ENCODE results near the gene DDI2. TPM values are rescaled to one million over a fixed set of nuclear protein-coding genes. Genes with fewer than 3 reads are reported as not detected.

Gene DDI2
- total and polyA plus RNA-seq, 2 donors (not counting 3 experiments of a cell fraction or from before 2014, with no cell fraction given): 5.4 to 35.2 TPM

DNA sequence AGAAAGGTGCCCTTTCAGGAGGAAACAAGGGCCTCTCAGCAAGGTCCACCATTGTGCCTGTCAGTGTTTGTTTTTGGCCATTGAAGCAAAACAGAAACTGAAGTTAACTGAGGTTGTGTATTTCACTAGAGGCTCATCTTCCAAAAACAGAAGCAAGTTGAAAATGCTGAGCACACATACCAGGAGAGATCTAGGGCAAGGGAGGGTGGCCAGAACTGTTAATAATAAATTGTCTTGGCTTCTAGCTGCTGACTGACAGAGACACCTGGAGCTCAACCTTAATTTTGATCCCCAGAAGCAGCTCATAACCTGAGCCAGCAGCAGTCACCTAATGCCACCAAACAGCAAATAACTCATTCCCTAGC lies 37.6 kb upstream of the DDI2 start:
- intact Hi-C loops (cut with micrococcal nuclease) (no loop called here), dilution Hi-C loops (cut with MboI; ENCODE audit: extremely low pct_ligation_motif_present, low sequenced_read_pairs) (no loop called here)
- Histone ChIP-seq H2AFZ (ENCODE audit: low read depth, low read length) (no peak overlapping the region), H3K27ac (ENCODE audit: insufficient read depth, low read depth, low read length) (no peak overlapping the region), H3K27me3 (ENCODE audit: control insufficient read depth in 2 of 2, insufficient read depth in 2 of 2, low read length in 2 of 2) (no peaks in the 10 kb centered on the region), H3K9ac (replicated peaks; ENCODE audit: extremely low read depth, insufficient read depth, low read length) (no peak overlapping the region), H3K4me2 (ENCODE audit: insufficient read depth, low read length) (no peak overlapping the region), H3K79me2 (ENCODE audit: control insufficient read depth, insufficient read depth, low read length) (no peaks in the 10 kb centered on the region), H3K9me1 (replicated peaks; ENCODE audit: control insufficient read depth, extremely low read depth, insufficient read depth, low read length) (no peaks in the 10 kb centered on the region), H3K4me3 (replicated peaks in 1 of 3; ENCODE audit: insufficient read depth in 1 of 3, low read depth in 1 of 3, low read length in 3 of 3) (no peak overlapping the region), H3K4me1 (ENCODE audit: control insufficient read depth, extremely low read depth, insufficient read depth, low read length) (peaks cover 3% of the 10 kb centered on the region), H3K9me3 (replicated peaks; ENCODE audit: control insufficient read depth, insufficient read depth, low read length) (no peaks in the 10 kb centered on the region), H3K36me3 (ENCODE audit: control insufficient read depth in 2 of 2, extremely low read depth in 1 of 2, insufficient read depth in 2 of 2, low read length in 2 of 2) (no peaks in the 10 kb centered on the region), H4K20me1 (replicated peaks; ENCODE audit: control insufficient read depth, extremely low read depth, insufficient read depth, low read length) (no peaks in the 10 kb centered on the region)
- BruUV-seq (replicated peaks): no TSS peak
- CTCF ChIA-PET: interaction anchor here (0.8 to 1.5 kb wide), 4 partner anchors 8 to 16 kb away, joined by 3 to 5 read pairs (median 3); no protein-coding TSS in a partner anchor
- POLR2A ChIA-PET: no interaction called here
- TF ChIP-seq CTCF (IDR thresholded peaks at IDR 0.05; ENCODE audit: extremely low read depth in 1 of 2, insufficient read depth in 1 of 2, low read depth in 1 of 2, low read length in 2 of 2): no peak
- TF ChIP-seq FOS (IDR thresholded peaks at IDR 0.05; ENCODE audit: borderline replicate concordance, insufficient read depth, low read length): no peak
- no peak for TF ChIP-seq MAX (IDR thresholded peaks at IDR 0.05; ENCODE audit: insufficient read depth, insufficient read length)
- no peak for TF ChIP-seq GATA2 (IDR thresholded peaks at IDR 0.05; ENCODE audit: insufficient read depth, insufficient read length, low read depth, low read length)
- TF ChIP-seq JUN (IDR thresholded peaks at IDR 0.05; ENCODE audit: borderline replicate concordance, insufficient read depth, insufficient read length, low read depth): no peak
- no peak for TF ChIP-seq EZH2 (IDR thresholded peaks at IDR 0.05; ENCODE audit: borderline replicate concordance, low read depth, low read length, severe bottlenecking)
- no peak for TF ChIP-seq POLR2AphosphoS5 (IDR thresholded peaks at IDR 0.05; ENCODE audit: insufficient read depth, low read depth, low read length)
- TF ChIP-seq MYC (IDR thresholded peaks at IDR 0.05; ENCODE audit: low read depth, low read length): no peak
- no peak for TF ChIP-seq POLR2A (IDR thresholded peaks at IDR 0.05; ENCODE audit: low read depth, low read length)
- FAIRE-seq (no peak), DNase-seq (ENCODE audit: low read depth, low spot score) (no peak)
